HG02973 (cell line): Measurements from ENCODE around the gene RNH1.

Source experiments
- ATAC-seq: cut with Tn5 transposase; IDR thresholded peaks from one replicate; pipeline ENCODE4 v1.9.1; 2021; ENCODE audit warnings: moderate library complexity; ENCODE audit not compliant: unreplicated experiment

Gene RNH1

GRCh38 chr11:499201-500076, 7.6 kb downstream of the RNH1 start:
- no peak for ATAC-seq

GRCh38 chr11:498297-499181, 8.5 kb downstream of the RNH1 start:
- no peak for ATAC-seq

- ATAC-seq, result no peak
Observed at GRCh38 chr11:497565-498296, 9.3 kb downstream of the RNH1 start.

GRCh38 chr11:496834-497564, 10.0 kb downstream of the RNH1 start:
- no peak for ATAC-seq

- no peak for ATAC-seq
Observed at GRCh38 chr11:495537-495931, 11.5 kb downstream of the RNH1 start.

GRCh38 chr11:494761-495536, 12.1 kb downstream of the RNH1 start:
- no peak for ATAC-seq

- no peak for ATAC-seq
Observed at GRCh38 chr11:492427-493226, 14.4 kb downstream of the RNH1 start.

GRCh38 chr11:491358-491757, 15.7 kb downstream of the RNH1 start:
- ATAC-seq, result no peak

- ATAC-seq, result no peak
Observed at GRCh38 chr11:490930-491260, 16.1 kb downstream of the RNH1 start.

- no peak for ATAC-seq
Observed at GRCh38 chr11:490186-490929, 16.7 kb downstream of the RNH1 start.

GRCh38 chr11:489610-490185, 17.3 kb downstream of the RNH1 start:
- no peak for ATAC-seq

GRCh38 chr11:488992-489391, 18.1 kb downstream of the RNH1 start:
- ATAC-seq, result no peak

GRCh38 chr11:488579-488978, 18.5 kb downstream of the RNH1 start:
- no peak for ATAC-seq

- no peak for ATAC-seq
Observed at GRCh38 chr11:488062-488461, 19.0 kb downstream of the RNH1 start.

GRCh38 chr11:487571-488021, 19.4 kb downstream of the RNH1 start:
- no peak for ATAC-seq

GRCh38 chr11:486189-486588, 20.9 kb downstream of the RNH1 start:
- ATAC-seq, result no peak

- no peak for ATAC-seq
Observed at GRCh38 chr11:484616-485015, 22.4 kb downstream of the RNH1 start.

- no peak for ATAC-seq
Observed at GRCh38 chr11:479311-479710, 27.7 kb downstream of the RNH1 start.
